HepG2 (cell line): ENCODE data around the gene SHF. TPM values are rescaled to one million over a fixed set of nuclear protein-coding genes. Genes with fewer than 3 reads are reported as not detected.

ENCODE experiments used
- ATAC-seq: fragments of 200-7000 bp; cut with Tn5 transposase; 3 replicates; pipeline ENCODE4 v1.9.1; 2020; ENCODE audit warnings: mild to moderate bottlenecking, moderate library complexity
- BruUV-seq: library from RNA; stranded (reverse); fragments of 400-500 nt; replicated peaks from 2 replicates; lab custom pipeline; 2021; lab: Mats Ljungman, UMichigan
- CTCF ChIA-PET: fragments of 300-600 bp; formaldehyde crosslinking; extraction: SDS; loops from one replicate; lab custom pipeline; 2021; ENCODE audit warnings: low total read pairs, inconsistent platforms, low intra/inter-chr PET ratio; lab: Yijun Ruan, JAX
- POLR2A ChIA-PET: fragments of 350-600 bp; sonication (Branson Sonifier 250); formaldehyde crosslinking; loops from one replicate; lab custom pipeline; 2020; ENCODE audit warnings: antibody characterized with exemption, inconsistent platforms; lab: Yijun Ruan, JAX
- DNase-seq: peaks from one replicate; pipeline ENCODE4 v3.0.0-alpha.2; 2015; ENCODE audit warnings: low spot score
- FAIRE-seq: peaks from 3 replicates; lab custom pipeline; 2011; peaks lifted over from hg19 to GRCh38; lab: Jason Lieb, UNC
- H2AFZ ChIP-seq: one replicate; pipeline ENCODE4 v1.6.1; 2011; ENCODE audit warnings: low read length, inconsistent platforms
- H3K27ac ChIP-seq: fragments of 300-600 bp; 3 replicates; pipeline ENCODE4 v1.8.0; 2011; ENCODE audit warnings: mixed run types, mild to moderate bottlenecking, mixed read lengths, low read length, inconsistent platforms; ENCODE audit not compliant: insufficient read depth; ENCODE audit errors: extremely low read length
- H3K27me3 ChIP-seq, 2 experiments: fragments of 200-600 bp in 1 of 2; 2 replicates in 1 of 2; 3 replicates in 1 of 2; pipeline versions ENCODE4 v1.6.0 to v1.8.0; 2011; ENCODE audit warnings: low read length in 2 of 2, mild to moderate bottlenecking in 2 of 2, moderate library complexity in 2 of 2, inconsistent platforms in 1 of 2; ENCODE audit not compliant: insufficient read depth in 2 of 2, control insufficient read depth in 1 of 2
- H3K36me3 ChIP-seq, 2 experiments: fragments of 200-600 bp in 1 of 2; replicated peaks in 1 of 2; 2 replicates in 1 of 2; 3 replicates in 1 of 2; pipeline versions ENCODE4 v1.5.1 to v1.8.0; 2011; ENCODE audit warnings: low read length in 2 of 2, inconsistent platforms in 1 of 2; ENCODE audit not compliant: insufficient read depth in 2 of 2, control insufficient read depth in 1 of 2
- H3K4me1 ChIP-seq: 2 replicates; pipeline ENCODE4 v1.5.1; 2012; ENCODE audit warnings: low read length, inconsistent platforms; ENCODE audit not compliant: insufficient read depth
- H3K4me2 ChIP-seq: 2 replicates; pipeline ENCODE4 v1.6.0; 2011; ENCODE audit warnings: low read depth, low read length, inconsistent platforms
- H3K4me3 ChIP-seq, 3 experiments: fragments of 200-600 bp in 1 of 3; sonication (generic), shearing (Covaris generic) in 1 of 3; replicated peaks in 1 of 3; 2 replicates each; pipeline ENCODE4 v1.5.1; 2011 to 2016; ENCODE audit warnings: low read length in 3 of 3, inconsistent platforms in 2 of 3, low read depth in 2 of 3, mild to moderate bottlenecking in 2 of 3, control low read depth in 1 of 3, mixed read lengths in 1 of 3; ENCODE audit not compliant: insufficient read depth in 1 of 3
- H3K79me2 ChIP-seq: one replicate; pipeline ENCODE4 v1.6.1; 2011; ENCODE audit warnings: low read length, inconsistent platforms; ENCODE audit not compliant: insufficient read depth
- H3K9ac ChIP-seq: 2 replicates; pipeline ENCODE4 v1.6.0; 2011; ENCODE audit warnings: mild to moderate bottlenecking, low read depth, low read length, inconsistent platforms; ENCODE audit not compliant: insufficient read depth
- H3K9me3 ChIP-seq: 2 replicates; pipeline ENCODE4 v1.5.1; 2012; ENCODE audit warnings: mild to moderate bottlenecking, low read length
- H4K20me1 ChIP-seq: 2 replicates; pipeline ENCODE4 v1.6.0; 2011; ENCODE audit warnings: inconsistent platforms, mild to moderate bottlenecking, low read length, moderate library complexity; ENCODE audit not compliant: insufficient read depth
- KLF13 ChIP-seq: sonication (generic); formaldehyde crosslinking; IDR thresholded peaks from 2 replicates; pipeline ENCODE4 v1.4.0; 2020; ENCODE audit warnings: mild to moderate bottlenecking, missing genetic modification reagents
- MTF1 ChIP-seq: sonication (generic); formaldehyde crosslinking; IDR thresholded peaks from 2 replicates; pipeline ENCODE4 v1.5.0; 2020; ENCODE audit warnings: missing genetic modification reagents
- NFRKB ChIP-seq: fragments of 450-650 bp; IDR thresholded peaks from 2 replicates; pipeline ENCODE4 v1.6.1; 2017
- SRSF9 ChIP-seq: fragments of 200-400 bp; formaldehyde crosslinking; IDR thresholded peaks from 2 replicates; pipeline ENCODE4 v1.6.1; 2018; ENCODE audit warnings: borderline replicate concordance, mild to moderate bottlenecking, low read depth, low read length; ENCODE audit not compliant: insufficient read depth, poor library complexity, severe bottlenecking
- ZMYM4 ChIP-seq: sonication (generic); formaldehyde crosslinking; IDR thresholded peaks from 2 replicates; pipeline ENCODE4 v1.8.1; 2023; ENCODE audit warnings: mild to moderate bottlenecking, missing genetic modification reagents
- ZNF138 ChIP-seq: sonication (generic); formaldehyde crosslinking; IDR thresholded peaks from 2 replicates; pipeline ENCODE4 v1.5.0; 2020; ENCODE audit warnings: mild to moderate bottlenecking, low read depth, missing genetic modification reagents
- ZNF253 ChIP-seq: sonication (generic); formaldehyde crosslinking; IDR thresholded peaks from 2 replicates; pipeline ENCODE4 v1.8.0; 2022; ENCODE audit warnings: mild to moderate bottlenecking, missing genetic modification reagents, borderline replicate concordance
- ZNF333 ChIP-seq: sonication (generic); formaldehyde crosslinking; IDR thresholded peaks from 2 replicates; pipeline ENCODE4 v1.4.0; 2020; ENCODE audit warnings: mild to moderate bottlenecking, missing genetic modification reagents, borderline replicate concordance
- ZNF569 ChIP-seq: sonication (generic); formaldehyde crosslinking; IDR thresholded peaks from 2 replicates; pipeline ENCODE4 v1.5.0; 2020; ENCODE audit warnings: mild to moderate bottlenecking, missing genetic modification reagents, moderate library complexity, borderline replicate concordance
- WGBS: methylation state at CpG from one replicate; pipeline ENCODE4 v1.1.6; 2017; ENCODE audit warnings: low lambda C conversion rate; 5-methylcytosine and 5-hydroxymethylcytosine counted together
- in situ Hi-C: cut with HindIII; loops from 2 replicates; pipeline ENCODE4 v1.10.0; 2017; ENCODE audit warnings: low pct_unique_long_range_greater_than_20kb; ENCODE audit not compliant: extremely low pct_ligation_motif_present
- intact Hi-C: fragments of 100-400 bp; cut with micrococcal nuclease; formaldehyde crosslinking; loops from one replicate; pipeline ENCODE4 v1.10.0; 2022; ENCODE audit not compliant: unreplicated experiment
- polyA plus RNA-seq, 8 experiments: library from polyadenylated mRNA; depleted of rRNA in 3 of 8; stranded (reverse) in 7 of 8; unstranded in 1 of 8; fragments of >200 nt; fragmentation: Illumina TruSeq in 4 of 8; extraction: Trizol in 4 of 8; gene quantifications; 2 replicates each; pipeline versions ENCODE4 v1.2.1 to v1.2.3, GENCODE V29; 2011 to 2016; ENCODE audit warnings: low read depth in 4 of 8, missing spikeins in 1 of 8, mixed read lengths in 1 of 8; ENCODE audit not compliant: insufficient read depth in 1 of 8
- total RNA-seq, 5 experiments: library from RNA; depleted of rRNA; stranded (reverse); fragments of >200 nt; fragmentation: Illumina TruSeq; extraction: Trizol; gene quantifications; 2 replicates each; pipeline ENCODE4 v1.2.3, GENCODE V29; 2016; ENCODE audit warnings: low read depth in 1 of 5
- TF ChIP-seq, protein P1 (sequence below): sonication (generic); formaldehyde crosslinking; IDR thresholded peaks from 2 replicates; pipeline ENCODE4 v1.9.0; 2022; ENCODE audit warnings: low read depth, missing genetic modification reagents
- TF ChIP-seq, protein P2 (sequence below): IDR thresholded peaks from 2 replicates; pipeline ENCODE4 v1.6.1; 2016; ENCODE audit warnings: mild to moderate bottlenecking

The SHF gene
- total and polyA plus RNA-seq, 2 of the 13 experiments (the other 11 are each of a cell fraction or from before 2014, with no cell fraction given), result 20.9 to 25.5 TPM

DNA sequence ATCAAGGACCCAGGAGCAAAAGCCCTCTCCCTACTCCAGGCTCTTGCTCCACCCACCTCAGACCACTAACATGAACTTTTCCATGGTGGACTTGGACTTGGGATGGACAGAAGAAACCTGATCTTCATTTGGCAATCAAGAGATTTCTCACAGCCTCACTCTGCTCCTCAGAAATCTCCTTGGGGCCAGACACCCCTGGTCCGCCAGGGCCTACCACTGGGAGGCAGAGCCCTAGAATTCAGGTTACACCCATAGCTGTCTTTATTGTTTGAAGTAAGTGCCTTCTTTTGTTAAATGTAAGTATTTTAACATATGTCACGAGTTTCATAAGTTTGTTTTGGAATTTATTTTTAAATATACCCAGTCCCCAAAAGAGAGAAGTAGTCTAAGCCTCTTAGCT is 13.2 kb downstream of the SHF start:
- FAIRE-seq (no peak), ATAC-seq (no peak), DNase-seq (no peak)
- H4K20me1 ChIP-seq, result 0 out of 2 replicates have a peak, but pooled peaks cover 3% of the 10 kb centered on the region
- H3K27me3 ChIP-seq, result no peaks in the 10 kb centered on the region
- in situ Hi-C loops (no loop called here), intact Hi-C loops (no loop called here)
- H3K79me2 ChIP-seq, result peaks cover 6% of the 10 kb centered on the region
- BruUV-seq, result no TSS peak
- H3K27ac ChIP-seq, result no peak overlapping the region
- peaks cover 4% of the 10 kb centered on the region for H3K4me1 ChIP-seq
- no peaks in the 10 kb centered on the region for H3K9me3 ChIP-seq
- 92% methylated on average over 2 of the region's 2 CpGs for WGBS
- H3K9ac ChIP-seq, result no peak overlapping the region
- H3K36me3 ChIP-seq, result peaks cover 23 to 67% of the 10 kb centered on the region in 2 experiments
- TF ChIP-seq ZMYM4 (CRISPR knock-in tag), result no peak
- no peak for TF ChIP-seq ZNF138 (CRISPR knock-in tag)
- TF ChIP-seq, protein P1, sequence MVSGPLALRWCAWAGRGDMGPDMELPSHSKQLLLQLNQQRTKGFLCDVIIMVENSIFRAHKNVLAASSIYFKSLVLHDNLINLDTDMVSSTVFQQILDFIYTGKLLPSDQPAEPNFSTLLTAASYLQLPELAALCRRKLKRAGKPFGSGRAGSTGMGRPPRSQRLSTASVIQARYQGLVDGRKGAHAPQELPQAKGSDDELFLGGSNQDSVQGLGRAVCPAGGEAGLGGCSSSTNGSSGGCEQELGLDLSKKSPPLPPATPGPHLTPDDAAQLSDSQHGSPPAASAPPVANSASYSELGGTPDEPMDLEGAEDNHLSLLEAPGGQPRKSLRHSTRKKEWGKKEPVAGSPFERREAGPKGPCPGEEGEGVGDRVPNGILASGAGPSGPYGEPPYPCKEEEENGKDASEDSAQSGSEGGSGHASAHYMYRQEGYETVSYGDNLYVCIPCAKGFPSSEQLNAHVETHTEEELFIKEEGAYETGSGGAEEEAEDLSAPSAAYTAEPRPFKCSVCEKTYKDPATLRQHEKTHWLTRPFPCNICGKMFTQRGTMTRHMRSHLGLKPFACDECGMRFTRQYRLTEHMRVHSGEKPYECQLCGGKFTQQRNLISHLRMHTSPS (CRISPR knock-in tag), result no peak
- no peak for TF ChIP-seq NFRKB
- no peak for TF ChIP-seq ZNF253
- TF ChIP-seq, protein P2, sequence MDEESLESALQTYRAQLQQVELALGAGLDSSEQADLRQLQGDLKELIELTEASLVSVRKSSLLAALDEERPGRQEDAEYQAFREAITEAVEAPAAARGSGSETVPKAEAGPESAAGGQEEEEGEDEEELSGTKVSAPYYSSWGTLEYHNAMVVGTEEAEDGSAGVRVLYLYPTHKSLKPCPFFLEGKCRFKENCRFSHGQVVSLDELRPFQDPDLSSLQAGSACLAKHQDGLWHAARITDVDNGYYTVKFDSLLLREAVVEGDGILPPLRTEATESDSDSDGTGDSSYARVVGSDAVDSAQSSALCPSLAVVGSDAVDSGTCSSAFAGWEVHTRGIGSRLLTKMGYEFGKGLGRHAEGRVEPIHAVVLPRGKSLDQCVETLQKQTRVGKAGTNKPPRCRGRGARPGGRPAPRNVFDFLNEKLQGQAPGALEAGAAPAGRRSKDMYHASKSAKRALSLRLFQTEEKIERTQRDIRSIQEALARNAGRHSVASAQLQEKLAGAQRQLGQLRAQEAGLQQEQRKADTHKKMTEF (CRISPR knock-in tag), result no peak
- no peak for TF ChIP-seq KLF13
- TF ChIP-seq ZNF333 (CRISPR knock-in tag), result no peak
- no peak for TF ChIP-seq ZNF569 (CRISPR knock-in tag)
- no peak for TF ChIP-seq SRSF9
- no peak for TF ChIP-seq MTF1
- ChIA-PET CTCF (no interaction called here), POLR2A (no interaction called here)
- H3K4me3 ChIP-seq, result no peak overlapping the region
- no peak overlapping the region for H3K4me2 ChIP-seq
- H2AFZ ChIP-seq, result no peak overlapping the region
